Stimulated activated naive CD8-positive, alpha-beta T cell treated with anti-CD3 and anti-CD28 coated beads, Interleukin-15, amount 100 ng/mL, for 72 hours (primary cell): ENCODE results near the gene CEP68.
A peak's percentile ranks its signal among the peaks of the same experiment; 100 is the strongest.

Experiments
- ATAC-seq: fragments of 150-1000 bp; cut with Tn5 transposase; 2 replicates; pipeline ENCODE4 v1.10.0; 2021; ENCODE audit warnings: mild to moderate bottlenecking, moderate library complexity
- DNase-seq, 2 donors: peaks; one replicate each; pipeline ENCODE4 v3.0.0; 2021 to 2022
- H3K27ac Mint-ChIP-seq, 2 donors: one replicate each; pipeline ENCODE4 v1.8.0; 2022; ENCODE audit warnings: mild to moderate bottlenecking in 2 of 2, mixed read lengths in 2 of 2, moderate library complexity in 2 of 2
- H3K27me3 Mint-ChIP-seq: one replicate; pipeline ENCODE4 v1.8.0; 2022; ENCODE audit warnings: mixed read lengths
- H3K4me1 Mint-ChIP-seq: one replicate; pipeline ENCODE4 v1.8.0; 2022; ENCODE audit warnings: mild to moderate bottlenecking, mixed read lengths
- H3K4me3 Mint-ChIP-seq, 2 donors: one replicate each; pipeline ENCODE4 v1.8.0; 2022; ENCODE audit warnings: mild to moderate bottlenecking in 2 of 2, mixed read lengths in 2 of 2, moderate library complexity in 1 of 2
- H3K9me3 Mint-ChIP-seq, 2 donors: one replicate each; pipeline ENCODE4 v1.8.0; 2022; ENCODE audit warnings: mixed read lengths in 2 of 2

The CEP68 gene

DNA sequence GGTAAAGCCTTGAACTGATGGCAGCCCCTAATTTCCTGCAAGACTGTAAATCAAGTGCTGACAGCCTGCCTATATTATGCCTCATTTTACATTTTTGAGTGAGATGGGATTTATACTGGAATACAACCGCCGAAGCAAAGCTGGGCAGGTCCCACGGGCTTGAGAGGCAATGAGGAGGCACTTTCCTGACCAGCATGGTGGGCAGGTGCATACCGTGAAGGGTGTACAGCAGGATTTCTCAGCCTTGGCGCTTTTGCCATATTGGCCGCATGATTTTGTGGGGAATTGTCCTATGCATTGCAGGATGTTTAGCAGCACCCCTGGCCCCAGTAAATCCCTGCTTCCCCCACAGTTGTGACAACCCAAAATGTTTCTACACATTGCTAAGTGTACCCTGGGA, 22.8 kb downstream of the CEP68 start:
- ATAC-seq (no peak), DNase-seq (no peak)
- no peaks in the 10 kb centered on the region for H3K9me3 Mint-ChIP-seq
- no peaks in the 10 kb centered on the region for H3K27me3 Mint-ChIP-seq
- H3K4me3 Mint-ChIP-seq = no peak overlapping the region
- no peaks in the 10 kb centered on the region for H3K4me1 Mint-ChIP-seq
- H3K27ac Mint-ChIP-seq = peak overlapping the region in 1 of 2 donors; percentile 34

DNA sequence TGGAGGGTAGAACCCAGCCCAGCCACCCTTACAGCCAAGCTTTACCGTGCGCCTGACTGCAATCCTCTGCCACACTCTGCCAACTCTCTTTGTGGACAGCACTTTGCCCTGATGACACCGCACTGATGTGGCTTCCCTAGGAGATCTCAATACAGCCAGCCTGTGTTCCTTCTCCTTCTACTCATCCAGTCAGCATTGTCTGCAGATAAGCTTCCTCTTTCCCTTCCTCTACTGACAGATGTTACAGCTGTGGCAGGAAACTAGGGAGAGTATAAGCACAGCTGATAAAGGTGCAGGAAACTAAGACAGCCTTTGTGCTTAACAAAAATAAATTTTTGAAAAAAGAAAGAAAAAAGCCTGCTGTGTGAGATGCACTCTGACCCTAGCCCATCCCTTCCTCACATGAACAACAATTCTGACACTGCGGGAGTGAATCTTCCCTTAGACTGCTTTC, 25.0 kb downstream of the CEP68 start:
- no peak overlapping the region for H3K4me3 Mint-ChIP-seq
- H3K27me3 Mint-ChIP-seq = no peaks in the 10 kb centered on the region
- no peak for ATAC-seq
- no peaks in the 10 kb centered on the region for H3K9me3 Mint-ChIP-seq
- peak overlapping the region in 1 of 2 donors; percentile 22 for H3K27ac Mint-ChIP-seq
- no peaks in the 10 kb centered on the region for H3K4me1 Mint-ChIP-seq
- no peak for DNase-seq

DNA sequence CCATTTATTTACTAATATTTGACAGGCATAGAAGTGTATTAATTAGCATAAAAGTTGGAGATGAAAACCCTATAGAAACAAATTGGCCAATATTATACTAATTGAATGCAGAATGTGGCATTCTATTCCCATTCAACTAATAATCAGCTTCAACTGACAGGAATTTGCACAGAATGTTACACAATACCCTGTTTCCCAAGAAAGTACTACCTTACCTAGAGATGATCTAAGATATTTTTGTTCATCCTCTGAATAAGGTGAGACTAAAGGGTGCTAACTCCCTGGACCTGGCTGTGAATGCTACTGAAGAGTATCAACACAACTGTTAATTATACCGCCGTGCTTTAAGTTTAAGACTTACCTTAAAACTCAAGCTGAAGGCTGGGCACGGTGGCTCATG, 28.9 kb downstream of the CEP68 start:
- Mint-ChIP-seq H3K9me3 (no peaks in the 10 kb centered on the region), H3K4me3 (no peak overlapping the region), H3K27ac (no peak overlapping the region), H3K4me1 (no peaks in the 10 kb centered on the region), H3K27me3 (no peaks in the 10 kb centered on the region)
- ATAC-seq (no peak), DNase-seq (no peak)

DNA sequence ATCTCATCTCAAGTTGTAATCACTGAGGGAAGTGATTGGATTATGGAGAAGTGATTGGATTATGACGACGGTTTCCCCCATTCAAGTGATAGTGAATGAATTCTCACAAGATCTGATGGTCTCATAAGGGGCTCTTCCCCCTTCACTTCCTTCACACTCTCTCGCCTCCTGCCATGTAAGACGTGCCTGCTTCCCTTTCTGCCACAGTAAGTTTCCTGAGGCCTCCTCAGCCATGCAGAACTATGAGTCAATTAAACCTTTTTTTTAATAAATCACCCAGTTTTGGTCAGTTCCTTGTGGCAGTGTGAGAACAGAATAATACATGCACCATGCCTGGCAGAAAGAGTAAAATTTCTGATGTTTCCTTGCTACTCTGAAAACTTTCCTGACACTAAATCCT, 36.6 kb downstream of the CEP68 start:
- Mint-ChIP-seq H3K4me1 (no peaks in the 10 kb centered on the region), H3K9me3 (no peaks in the 10 kb centered on the region), H3K27me3 (no peaks in the 10 kb centered on the region), H3K4me3 (no peak overlapping the region), H3K27ac (peak overlapping the region; percentile 10 to 20)
- DNase-seq (no peak), ATAC-seq (no peak)

- no peak overlapping the region for H3K4me3 Mint-ChIP-seq
- no peak overlapping the region for H3K27ac Mint-ChIP-seq
- DNase-seq = no peak
- ATAC-seq = no peak
- no peaks in the 10 kb centered on the region for H3K4me1 Mint-ChIP-seq
- H3K27me3 Mint-ChIP-seq = no peaks in the 10 kb centered on the region
- no peaks in the 10 kb centered on the region for H3K9me3 Mint-ChIP-seq
These were observed 37.0 kb downstream of the CEP68 start for GRCh38 chr2:65093211-65093610.

- ATAC-seq (no peak), DNase-seq (no peak)
- peaks cover 5% of the 10 kb centered on the region for H3K4me1 Mint-ChIP-seq
- H3K27ac Mint-ChIP-seq = no peak overlapping the region
- H3K4me3 Mint-ChIP-seq = no peak overlapping the region
- H3K9me3 Mint-ChIP-seq = no peaks in the 10 kb centered on the region
- no peaks in the 10 kb centered on the region for H3K27me3 Mint-ChIP-seq
These were observed 40.7 kb downstream of the CEP68 start for GRCh38 chr2:65096948-65097347.

DNA sequence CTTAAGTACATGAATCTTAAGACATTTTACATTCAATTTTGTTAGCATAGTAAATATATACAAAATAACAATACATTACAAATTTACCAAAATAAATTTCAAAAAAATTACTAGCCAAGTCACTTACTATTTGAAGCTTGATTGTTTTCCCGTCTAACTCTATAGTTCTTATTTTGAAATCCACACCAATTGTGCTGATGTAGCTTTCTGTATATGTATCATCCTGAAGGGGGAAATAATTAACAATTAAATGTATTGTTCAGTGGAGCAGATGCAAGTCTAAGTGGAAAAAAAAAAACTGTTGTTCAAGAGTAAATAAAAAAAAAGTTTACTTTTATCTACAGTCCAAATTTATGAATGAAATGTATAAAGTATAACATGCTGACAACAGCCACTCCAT, 41.6 kb downstream of the CEP68 start:
- H3K9me3 Mint-ChIP-seq = no peaks in the 10 kb centered on the region
- H3K4me3 Mint-ChIP-seq = no peak overlapping the region
- no peaks in the 10 kb centered on the region for H3K27me3 Mint-ChIP-seq
- no peak overlapping the region for H3K27ac Mint-ChIP-seq
- DNase-seq = no peak
- no peak for ATAC-seq
- peaks cover 5% of the 10 kb centered on the region for H3K4me1 Mint-ChIP-seq

GRCh38 chr2:65098741-65099140, 42.5 kb downstream of the CEP68 start:
- Mint-ChIP-seq H3K4me1 (peaks cover 5% of the 10 kb centered on the region), H3K4me3 (no peak overlapping the region), H3K27me3 (no peaks in the 10 kb centered on the region), H3K27ac (peak overlapping the region in 1 of 2 donors; percentile 40), H3K9me3 (no peaks in the 10 kb centered on the region)
- ATAC-seq (no peak), DNase-seq (no peak)

- peaks cover 12% of the 10 kb centered on the region for H3K4me1 Mint-ChIP-seq
- DNase-seq (no peak), ATAC-seq (no peak)
- H3K4me3 Mint-ChIP-seq = no peak overlapping the region
- H3K27me3 Mint-ChIP-seq = no peaks in the 10 kb centered on the region
- H3K27ac Mint-ChIP-seq = no peak overlapping the region
- H3K9me3 Mint-ChIP-seq = no peaks in the 10 kb centered on the region
These were observed 44.9 kb downstream of the CEP68 start for GRCh38 chr2:65101071-65101470.

- Mint-ChIP-seq H3K27me3 (no peaks in the 10 kb centered on the region), H3K4me1 (peaks cover 17% of the 10 kb centered on the region), H3K4me3 (no peak overlapping the region), H3K27ac (no peak overlapping the region), H3K9me3 (no peaks in the 10 kb centered on the region)
- no peak for DNase-seq
- ATAC-seq = no peak
These were observed 46.9 kb downstream of the CEP68 start for GRCh38 chr2:65103013-65103715.

DNA sequence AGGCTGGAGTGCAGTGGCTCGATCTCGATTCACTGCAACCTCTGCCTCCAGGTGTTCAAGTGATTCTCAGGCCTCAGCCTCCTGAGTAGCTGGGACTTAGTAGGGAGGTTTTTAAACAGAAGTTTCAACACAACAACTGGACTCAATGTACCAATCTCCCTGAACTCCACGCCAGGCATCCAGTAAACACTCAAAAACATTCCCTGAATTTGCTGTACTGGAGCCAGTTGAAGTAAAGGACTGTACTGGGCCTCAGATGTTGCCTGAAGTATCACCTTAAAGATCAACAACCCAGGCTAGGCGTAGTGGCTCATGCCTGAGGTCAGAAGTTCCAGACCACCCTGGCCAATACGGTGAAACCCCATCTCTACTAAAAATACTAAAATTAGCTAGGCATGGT, 51.3 kb downstream of the CEP68 start:
- Mint-ChIP-seq H3K4me3 (no peak overlapping the region), H3K27ac (peak overlapping the region in 1 of 2 donors; percentile 63), H3K27me3 (no peaks in the 10 kb centered on the region), H3K4me1 (peaks cover 12% of the 10 kb centered on the region), H3K9me3 (no peaks in the 10 kb centered on the region)
- ATAC-seq (no peak), DNase-seq (no peak)

DNA sequence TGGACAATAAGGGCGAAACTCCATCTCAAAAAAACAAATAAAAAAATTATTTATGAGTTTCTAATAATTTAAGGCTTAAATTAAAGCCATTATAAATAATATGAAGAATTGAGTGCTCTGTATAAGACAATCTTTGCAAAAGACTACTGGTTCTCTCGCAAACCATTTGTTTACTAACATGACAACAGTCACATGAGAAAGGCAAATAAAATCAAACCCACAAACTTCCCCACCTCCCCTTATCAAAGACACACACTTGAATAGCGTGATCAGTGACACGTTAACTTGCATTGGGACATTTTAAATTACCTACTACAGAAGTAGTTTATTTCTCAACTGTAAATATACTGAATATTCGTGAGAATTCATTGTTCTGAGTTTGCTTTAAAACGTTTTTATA, 52.6 kb downstream of the CEP68 start:
- Mint-ChIP-seq H3K27me3 (no peaks in the 10 kb centered on the region), H3K4me1 (peaks cover 15% of the 10 kb centered on the region), H3K4me3 (no peak overlapping the region), H3K27ac (no peak overlapping the region), H3K9me3 (no peaks in the 10 kb centered on the region)
- ATAC-seq (no peak), DNase-seq (no peak)

GRCh38 chr2:65112633-65113032, 56.4 kb downstream of the CEP68 start:
- Mint-ChIP-seq H3K27ac (peak overlapping the region in 1 of 2 donors; percentile 42), H3K4me1 (peaks cover 31% of the 10 kb centered on the region), H3K4me3 (no peak overlapping the region), H3K27me3 (no peaks in the 10 kb centered on the region), H3K9me3 (no peaks in the 10 kb centered on the region)
- ATAC-seq (no peak), DNase-seq (no peak)

GRCh38 chr2:65113229-65113628, 57.0 kb downstream of the CEP68 start:
- Mint-ChIP-seq H3K27ac (no peak overlapping the region), H3K9me3 (no peaks in the 10 kb centered on the region), H3K4me1 (peaks cover 37% of the 10 kb centered on the region), H3K27me3 (no peaks in the 10 kb centered on the region), H3K4me3 (no peak overlapping the region)
- ATAC-seq = no peak
- no peak for DNase-seq

GRCh38 chr2:65113816-65114215, 57.6 kb downstream of the CEP68 start:
- no peaks in the 10 kb centered on the region for H3K9me3 Mint-ChIP-seq
- H3K27me3 Mint-ChIP-seq = no peaks in the 10 kb centered on the region
- H3K4me1 Mint-ChIP-seq = peaks cover 42% of the 10 kb centered on the region
- ATAC-seq (no peak), DNase-seq (no peak)
- no peak overlapping the region for H3K27ac Mint-ChIP-seq
- no peak overlapping the region for H3K4me3 Mint-ChIP-seq

- no peak overlapping the region for H3K4me3 Mint-ChIP-seq
- no peaks in the 10 kb centered on the region for H3K27me3 Mint-ChIP-seq
- no peak for DNase-seq
- no peak for ATAC-seq
- no peak overlapping the region for H3K27ac Mint-ChIP-seq
- no peaks in the 10 kb centered on the region for H3K9me3 Mint-ChIP-seq
- peaks cover 51% of the 10 kb centered on the region for H3K4me1 Mint-ChIP-seq
These were observed 58.7 kb downstream of the CEP68 start for GRCh38 chr2:65114921-65115320.

DNA sequence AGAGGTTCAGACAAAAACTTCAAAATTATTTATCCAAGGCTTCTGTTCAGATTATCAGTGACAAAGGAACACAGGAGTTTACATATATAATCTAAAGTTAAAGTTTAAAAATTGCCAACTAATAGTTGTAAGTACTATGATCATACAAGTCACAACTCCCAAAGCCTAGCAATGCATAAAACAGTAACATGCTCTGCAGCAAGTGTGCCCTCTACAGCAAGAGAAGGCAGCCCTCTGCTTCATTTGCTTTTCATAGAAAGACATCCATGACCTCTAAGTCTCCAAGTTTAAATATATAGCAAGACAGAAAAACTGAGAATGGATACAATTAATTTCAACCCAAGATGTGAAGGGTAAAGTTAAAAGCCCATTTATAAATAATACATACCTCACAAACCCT, 60.4 kb downstream of the CEP68 start:
- DNase-seq (no peak), ATAC-seq (no peak)
- Mint-ChIP-seq H3K9me3 (no peaks in the 10 kb centered on the region), H3K4me1 (peaks cover 69% of the 10 kb centered on the region), H3K4me3 (no peak overlapping the region), H3K27ac (no peak overlapping the region), H3K27me3 (no peaks in the 10 kb centered on the region)
